Measurements from ENCODE around the gene SLC7A7. TPM values are rescaled to one million over a fixed set of nuclear protein-coding genes. Genes with fewer than 3 reads are reported as not detected.

The SLC7A7 gene
- total RNA-seq, 1 experiment from 2014 or later, result 3.1 TPM

DNA sequence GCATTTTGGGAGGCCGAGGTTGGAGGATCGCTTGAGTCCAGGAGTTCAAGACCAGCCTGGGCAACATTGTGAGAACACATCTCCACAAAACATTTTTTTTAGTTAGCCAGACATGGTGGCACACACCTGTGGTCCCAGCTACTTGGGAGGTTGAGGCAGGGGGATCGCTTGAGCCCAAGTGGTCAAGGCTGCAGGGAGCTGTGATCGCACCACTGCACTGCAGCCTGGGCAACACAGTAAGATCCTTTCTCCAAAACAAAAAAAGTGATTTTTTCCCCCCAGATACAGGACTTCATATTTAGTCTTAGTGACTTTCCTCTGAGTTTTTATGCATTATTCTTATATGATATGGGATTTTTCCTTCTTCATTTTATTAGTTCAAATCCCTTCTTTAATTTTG, 28.6 kb downstream of the SLC7A7 start:
- WGBS (ENCODE audit: extremely low coverage, insufficient read length, low lambda C conversion rate), result no CpG with 5 or more reads among the region's 4 CpGs

More for the DNA sequence above, 28.6 kb downstream of the SLC7A7 start:
- no peak overlapping the region for H3T11ph ChIP-seq (ENCODE audit: low read length)
- Mint-ChIP-seq H3K4me3 (no peak overlapping the region), H3K4me1 (no peaks in the 10 kb centered on the region), H3K27ac (no peak overlapping the region), H3K9me3 (no peaks in the 10 kb centered on the region), H3K27me3 (ENCODE audit: low read depth) (no peaks in the 10 kb centered on the region), H3K36me3 (ENCODE audit: insufficient read depth in 1 of 3, low read depth in 3 of 3) (no peaks in the 10 kb centered on the region; a peak in 1 of 7 replicates)
- no peak overlapping the region for H2BK15ac ChIP-seq (ENCODE audit: low read depth, low read length)
- H3K9ac ChIP-seq (ENCODE audit: extremely low read depth, insufficient read length, low read length), result no peak overlapping the region
- H2AFZ ChIP-seq (ENCODE audit: low read length), result no peak overlapping the region
- no peak overlapping the region for H2BK20ac ChIP-seq (ENCODE audit: low read depth, low read length, poor library complexity, severe bottlenecking)
- H3K56ac ChIP-seq (ENCODE audit: insufficient read length, low read depth, low read length), result no peak overlapping the region
- H2AK5ac ChIP-seq (ENCODE audit: insufficient read length, low read length), result no peak overlapping the region
- TF ChIP-seq, protein P1, sequence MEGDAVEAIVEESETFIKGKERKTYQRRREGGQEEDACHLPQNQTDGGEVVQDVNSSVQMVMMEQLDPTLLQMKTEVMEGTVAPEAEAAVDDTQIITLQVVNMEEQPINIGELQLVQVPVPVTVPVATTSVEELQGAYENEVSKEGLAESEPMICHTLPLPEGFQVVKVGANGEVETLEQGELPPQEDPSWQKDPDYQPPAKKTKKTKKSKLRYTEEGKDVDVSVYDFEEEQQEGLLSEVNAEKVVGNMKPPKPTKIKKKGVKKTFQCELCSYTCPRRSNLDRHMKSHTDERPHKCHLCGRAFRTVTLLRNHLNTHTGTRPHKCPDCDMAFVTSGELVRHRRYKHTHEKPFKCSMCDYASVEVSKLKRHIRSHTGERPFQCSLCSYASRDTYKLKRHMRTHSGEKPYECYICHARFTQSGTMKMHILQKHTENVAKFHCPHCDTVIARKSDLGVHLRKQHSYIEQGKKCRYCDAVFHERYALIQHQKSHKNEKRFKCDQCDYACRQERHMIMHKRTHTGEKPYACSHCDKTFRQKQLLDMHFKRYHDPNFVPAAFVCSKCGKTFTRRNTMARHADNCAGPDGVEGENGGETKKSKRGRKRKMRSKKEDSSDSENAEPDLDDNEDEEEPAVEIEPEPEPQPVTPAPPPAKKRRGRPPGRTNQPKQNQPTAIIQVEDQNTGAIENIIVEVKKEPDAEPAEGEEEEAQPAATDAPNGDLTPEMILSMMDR (conservative IDR thresholded peaks at IDR 0.05), result no peak
- H3K18ac ChIP-seq (ENCODE audit: insufficient read length, low read depth, low read length), result no peak overlapping the region
- no peak overlapping the region for H4K5ac ChIP-seq (ENCODE audit: insufficient read length, low read depth, low read length)
- no peak overlapping the region for H2BK12ac ChIP-seq (ENCODE audit: insufficient read length, low read depth, low read length)
- no peak overlapping the region for H3K14ac ChIP-seq (ENCODE audit: insufficient read depth, low read length)
- no peak overlapping the region for H4K91ac ChIP-seq (ENCODE audit: insufficient read length, low read depth, low read length)
- no peak overlapping the region for H3K23ac ChIP-seq (ENCODE audit: insufficient read length, low read depth, low read length)
- H3K9me3 ChIP-seq (ENCODE audit: control insufficient read depth, low read depth, low read length), result no peaks in the 10 kb centered on the region
- no peaks in the 10 kb centered on the region for H4K20me1 ChIP-seq (ENCODE audit: control insufficient read depth, insufficient read depth, insufficient read length)
- no peak overlapping the region for H3K27ac ChIP-seq (ENCODE audit: insufficient read length, low read depth, low read length)
- H3K4ac ChIP-seq (ENCODE audit: low read depth, low read length), result no peak overlapping the region
- H2BK120ac ChIP-seq (ENCODE audit: low read depth, low read length, poor library complexity, severe bottlenecking), result no peak overlapping the region
- no peaks in the 10 kb centered on the region for H3K4me1 ChIP-seq (ENCODE audit: insufficient read depth, low read length)
- H3K79me1 ChIP-seq (ENCODE audit: insufficient read depth, low read depth, low read length, poor library complexity, severe bottlenecking), result no peaks in the 10 kb centered on the region
- no peaks in the 10 kb centered on the region for H3K23me2 ChIP-seq (ENCODE audit: insufficient read length, low read depth, low read length, poor library complexity, severe bottlenecking)
- no peak overlapping the region for H3K4me2 ChIP-seq (ENCODE audit: insufficient read depth, insufficient read length, low read length)
- no peaks in the 10 kb centered on the region for H3K79me2 ChIP-seq (ENCODE audit: insufficient read depth, low read length)
- H2BK5ac ChIP-seq (ENCODE audit: insufficient read length, low read length), result no peak overlapping the region
- H3K27me3 ChIP-seq (ENCODE audit: insufficient read depth, low read length), result no peaks in the 10 kb centered on the region
- H4K8ac ChIP-seq (replicated peaks; ENCODE audit: insufficient read length, low read depth, low read length), result no peak overlapping the region
- no peak for DNase-seq

Data from H9 (cell line).